ENCODE results near the gene TM4SF20.

- TF ChIP-seq, protein P1, sequence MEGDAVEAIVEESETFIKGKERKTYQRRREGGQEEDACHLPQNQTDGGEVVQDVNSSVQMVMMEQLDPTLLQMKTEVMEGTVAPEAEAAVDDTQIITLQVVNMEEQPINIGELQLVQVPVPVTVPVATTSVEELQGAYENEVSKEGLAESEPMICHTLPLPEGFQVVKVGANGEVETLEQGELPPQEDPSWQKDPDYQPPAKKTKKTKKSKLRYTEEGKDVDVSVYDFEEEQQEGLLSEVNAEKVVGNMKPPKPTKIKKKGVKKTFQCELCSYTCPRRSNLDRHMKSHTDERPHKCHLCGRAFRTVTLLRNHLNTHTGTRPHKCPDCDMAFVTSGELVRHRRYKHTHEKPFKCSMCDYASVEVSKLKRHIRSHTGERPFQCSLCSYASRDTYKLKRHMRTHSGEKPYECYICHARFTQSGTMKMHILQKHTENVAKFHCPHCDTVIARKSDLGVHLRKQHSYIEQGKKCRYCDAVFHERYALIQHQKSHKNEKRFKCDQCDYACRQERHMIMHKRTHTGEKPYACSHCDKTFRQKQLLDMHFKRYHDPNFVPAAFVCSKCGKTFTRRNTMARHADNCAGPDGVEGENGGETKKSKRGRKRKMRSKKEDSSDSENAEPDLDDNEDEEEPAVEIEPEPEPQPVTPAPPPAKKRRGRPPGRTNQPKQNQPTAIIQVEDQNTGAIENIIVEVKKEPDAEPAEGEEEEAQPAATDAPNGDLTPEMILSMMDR (IDR thresholded peaks at IDR 0.05), result no peak
- TF ChIP-seq, protein P2, sequence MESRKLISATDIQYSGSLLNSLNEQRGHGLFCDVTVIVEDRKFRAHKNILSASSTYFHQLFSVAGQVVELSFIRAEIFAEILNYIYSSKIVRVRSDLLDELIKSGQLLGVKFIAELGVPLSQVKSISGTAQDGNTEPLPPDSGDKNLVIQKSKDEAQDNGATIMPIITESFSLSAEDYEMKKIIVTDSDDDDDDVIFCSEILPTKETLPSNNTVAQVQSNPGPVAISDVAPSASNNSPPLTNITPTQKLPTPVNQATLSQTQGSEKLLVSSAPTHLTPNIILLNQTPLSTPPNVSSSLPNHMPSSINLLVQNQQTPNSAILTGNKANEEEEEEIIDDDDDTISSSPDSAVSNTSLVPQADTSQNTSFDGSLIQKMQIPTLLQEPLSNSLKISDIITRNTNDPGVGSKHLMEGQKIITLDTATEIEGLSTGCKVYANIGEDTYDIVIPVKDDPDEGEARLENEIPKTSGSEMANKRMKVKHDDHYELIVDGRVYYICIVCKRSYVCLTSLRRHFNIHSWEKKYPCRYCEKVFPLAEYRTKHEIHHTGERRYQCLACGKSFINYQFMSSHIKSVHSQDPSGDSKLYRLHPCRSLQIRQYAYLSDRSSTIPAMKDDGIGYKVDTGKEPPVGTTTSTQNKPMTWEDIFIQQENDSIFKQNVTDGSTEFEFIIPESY (IDR thresholded peaks at IDR 0.05; ENCODE audit: borderline replicate concordance, low read depth), result no peak
- TF ChIP-seq MEF2A (IDR thresholded peaks at IDR 0.05; ENCODE audit: borderline replicate concordance, low read depth) (no peak), REST (IDR thresholded peaks at IDR 0.05; ENCODE audit: low read depth, low read length) (no peak), MAX (IDR thresholded peaks at IDR 0.05; ENCODE audit: low read depth) (no peak), POLR2AphosphoS5 (IDR thresholded peaks at IDR 0.05; ENCODE audit: low read depth, low read length) (no peak), TAF1 (IDR thresholded peaks at IDR 0.05; ENCODE audit: borderline replicate concordance, low read depth, low read length) (no peak), RAD21 (IDR thresholded peaks at IDR 0.05; ENCODE audit: low read length) (no peak), MXI1 (IDR thresholded peaks at IDR 0.05; ENCODE audit: low read depth, low read length) (no peak)
These were observed 10.5 kb downstream of the TM4SF20 start for GRCh38 chr2:227368574-227368973.
